Erythroblast (primary cell): ENCODE data around the gene RBM10.
A peak's percentile ranks its signal among the peaks of the same experiment; 100 is the strongest.

Experiments used
- DNase-seq, 2 experiments: peaks; one replicate each; lab custom pipeline; 2025; lab: John Stamatoyannopoulos, UW
- GATA1 ChIP-seq: IDR thresholded peaks from 2 replicates; pipeline ENCODE4 v1.6.1; 2011; ENCODE audit warnings: low read depth, mild to moderate bottlenecking, control low read depth, low read length, moderate library complexity
- POLR2A ChIP-seq: IDR thresholded peaks from 2 replicates; pipeline ENCODE4 v1.6.1; 2011; ENCODE audit warnings: mild to moderate bottlenecking, low read length

Gene RBM10

GRCh38 chrX:47177079-47177478, 32.1 kb downstream of the RBM10 start:
- no peak for TF ChIP-seq GATA1
- no peak for TF ChIP-seq POLR2A
- DNase-seq: no peak

- no peak for DNase-seq
Measured at GRCh38 chrX:47178337-47178736, 33.3 kb downstream of the RBM10 start.

DNA sequence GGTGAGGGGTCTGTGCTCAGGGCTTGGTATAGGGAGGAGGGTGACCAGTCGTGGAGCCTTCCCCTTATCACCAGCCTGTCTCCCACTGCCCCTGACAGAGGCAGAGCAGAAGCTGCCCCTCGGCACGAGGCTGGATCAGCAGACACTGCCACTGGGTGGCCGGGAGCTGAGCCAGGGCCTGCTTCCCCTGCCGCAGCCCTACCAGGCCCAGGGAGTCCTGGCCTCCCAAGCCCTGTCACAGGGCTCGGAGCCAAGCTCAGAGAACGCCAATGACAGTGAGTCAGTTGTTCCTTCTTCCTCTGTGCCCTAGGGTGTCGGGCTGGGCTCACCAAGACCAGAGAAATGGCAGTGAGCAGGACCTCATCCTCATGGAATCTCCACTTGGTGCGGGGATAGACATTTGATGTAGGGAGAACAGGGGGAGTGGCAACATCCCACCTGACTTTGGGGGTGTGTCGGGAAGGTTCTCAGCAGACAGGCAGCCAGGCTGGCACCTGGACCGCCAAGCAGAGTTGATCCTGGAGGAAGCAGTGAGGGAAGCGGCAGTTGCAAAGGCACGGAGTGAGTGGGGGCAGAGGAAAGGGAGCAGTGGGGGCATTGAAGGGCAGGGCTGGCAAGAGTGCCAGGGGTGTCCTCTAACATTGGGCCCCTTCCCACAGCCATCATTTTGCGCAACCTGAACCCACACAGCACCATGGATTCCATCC, 34.4 kb downstream of the RBM10 start:
- no peak for DNase-seq
- TF ChIP-seq GATA1: no peak
- TF ChIP-seq POLR2A: no peak

More at GRCh38 chrX:47178337-47178736, 33.3 kb downstream of the RBM10 start:
- TF ChIP-seq POLR2A: no peak
- TF ChIP-seq GATA1: no peak

DNA sequence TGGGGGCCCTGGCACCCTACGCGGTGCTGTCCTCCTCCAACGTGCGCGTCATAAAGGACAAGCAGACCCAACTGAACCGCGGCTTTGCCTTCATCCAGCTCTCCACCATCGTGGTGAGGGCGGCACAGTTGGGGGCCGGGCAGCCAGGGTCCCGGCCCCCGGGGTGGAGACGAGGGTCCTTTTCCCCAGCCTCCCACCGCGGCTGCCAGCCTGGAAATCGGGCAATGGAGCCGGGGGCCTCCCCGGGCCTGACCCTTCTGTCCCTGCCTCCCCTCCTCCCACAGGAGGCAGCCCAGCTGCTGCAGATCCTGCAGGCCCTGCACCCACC, 34.9 kb downstream of the RBM10 start:
- DNase-seq: no peak
- TF ChIP-seq POLR2A (no peak), GATA1 (no peak)

DNA sequence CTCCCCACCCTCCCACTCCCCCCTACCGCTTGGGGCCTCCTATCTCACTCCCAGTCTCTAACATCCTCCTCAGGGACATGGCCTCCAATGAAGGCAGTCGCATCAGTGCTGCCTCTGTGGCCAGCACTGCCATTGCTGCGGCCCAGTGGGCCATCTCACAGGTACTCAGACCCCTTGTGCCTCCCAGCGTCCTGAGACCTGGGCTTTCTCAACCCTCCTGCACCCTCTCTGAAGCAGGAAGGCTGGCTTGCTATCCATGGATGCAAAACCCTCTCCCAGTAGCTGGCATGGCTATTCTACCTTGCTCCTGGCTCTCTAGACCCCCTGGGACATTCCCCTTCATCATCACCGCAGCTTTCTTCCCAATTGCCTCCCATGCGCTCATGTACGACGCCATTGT, 35.3 kb downstream of the RBM10 start:
- TF ChIP-seq POLR2A: no peak
- no peak for TF ChIP-seq GATA1
- DNase-seq: no peak

DNA sequence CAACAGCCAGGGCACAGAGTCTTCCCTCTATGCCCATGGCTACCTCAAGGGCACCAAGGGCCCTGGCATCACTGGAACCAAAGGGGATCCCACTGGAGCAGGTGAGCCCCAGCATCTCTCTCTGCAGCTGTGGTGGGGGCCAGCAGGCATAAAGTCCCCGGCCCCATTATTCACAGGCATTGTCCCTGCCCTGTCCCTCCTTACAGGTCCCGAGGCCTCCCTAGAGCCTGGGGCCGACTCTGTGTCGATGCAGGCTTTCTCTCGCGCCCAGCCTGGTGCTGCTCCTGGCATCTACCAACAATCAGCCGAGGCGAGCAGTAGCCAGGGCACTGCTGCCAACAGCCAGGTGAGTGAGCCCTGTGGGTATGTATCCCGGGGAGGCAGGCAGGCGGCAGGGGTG, 36.3 kb downstream of the RBM10 start:
- DNase-seq: no peak
- TF ChIP-seq GATA1 (no peak), POLR2A (no peak)

DNA sequence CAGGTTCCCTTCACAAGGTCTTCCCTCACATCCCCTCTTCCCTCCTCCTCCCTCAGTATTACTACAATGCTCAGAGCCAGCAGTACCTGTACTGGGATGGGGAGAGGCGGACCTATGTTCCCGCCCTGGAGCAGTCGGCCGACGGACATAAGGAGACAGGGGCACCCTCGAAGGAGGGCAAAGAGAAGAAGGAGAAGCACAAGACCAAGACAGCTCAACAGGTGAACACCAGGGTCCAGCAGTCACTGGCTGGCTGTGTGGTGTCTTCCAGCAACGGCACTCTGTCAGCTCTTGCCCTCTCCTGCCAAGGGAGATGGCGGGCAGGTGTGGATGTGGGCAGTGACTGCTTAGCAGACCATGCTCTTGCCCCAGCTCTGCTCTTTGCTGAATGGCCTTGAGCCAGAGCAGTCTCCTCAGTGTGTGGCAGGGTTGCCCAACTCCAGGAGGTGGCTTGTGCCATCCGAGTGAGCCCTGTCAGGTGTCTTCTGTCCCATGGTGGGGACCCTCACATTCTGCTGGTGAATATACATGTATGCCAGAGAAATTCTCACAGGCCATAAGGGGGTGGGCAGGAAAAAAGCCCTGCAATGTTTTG, 37.2 kb downstream of the RBM10 start:
- TF ChIP-seq POLR2A (no peak), GATA1 (no peak)

GRCh38 chrX:47184486-47184885, 39.5 kb downstream of the RBM10 start:
- no peak for TF ChIP-seq GATA1
- no peak for TF ChIP-seq POLR2A
- no peak for DNase-seq

More for the DNA sequence above, 37.2 kb downstream of the RBM10 start:
- DNase-seq: no peak

DNA sequence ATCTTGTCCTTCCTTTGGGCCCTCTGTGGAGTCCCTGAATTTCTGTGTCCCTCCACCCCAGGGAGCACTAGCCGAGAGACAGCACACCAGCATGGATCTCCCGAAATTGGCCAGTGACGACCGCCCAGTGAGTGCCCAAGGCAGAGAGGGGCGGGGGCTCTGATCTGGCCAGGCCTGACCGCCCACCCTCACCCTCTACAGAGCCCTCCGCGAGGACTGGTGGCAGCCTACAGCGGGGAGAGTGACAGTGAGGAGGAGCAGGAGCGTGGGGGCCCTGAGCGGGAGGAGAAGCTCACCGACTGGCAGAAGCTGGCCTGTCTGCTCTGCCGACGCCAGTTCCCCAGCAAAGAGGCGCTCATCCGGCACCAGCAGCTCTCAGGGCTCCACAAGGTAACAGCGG, 40.2 kb downstream of the RBM10 start:
- DNase-seq: no peak
- TF ChIP-seq GATA1 (no peak), POLR2A (no peak)

DNA sequence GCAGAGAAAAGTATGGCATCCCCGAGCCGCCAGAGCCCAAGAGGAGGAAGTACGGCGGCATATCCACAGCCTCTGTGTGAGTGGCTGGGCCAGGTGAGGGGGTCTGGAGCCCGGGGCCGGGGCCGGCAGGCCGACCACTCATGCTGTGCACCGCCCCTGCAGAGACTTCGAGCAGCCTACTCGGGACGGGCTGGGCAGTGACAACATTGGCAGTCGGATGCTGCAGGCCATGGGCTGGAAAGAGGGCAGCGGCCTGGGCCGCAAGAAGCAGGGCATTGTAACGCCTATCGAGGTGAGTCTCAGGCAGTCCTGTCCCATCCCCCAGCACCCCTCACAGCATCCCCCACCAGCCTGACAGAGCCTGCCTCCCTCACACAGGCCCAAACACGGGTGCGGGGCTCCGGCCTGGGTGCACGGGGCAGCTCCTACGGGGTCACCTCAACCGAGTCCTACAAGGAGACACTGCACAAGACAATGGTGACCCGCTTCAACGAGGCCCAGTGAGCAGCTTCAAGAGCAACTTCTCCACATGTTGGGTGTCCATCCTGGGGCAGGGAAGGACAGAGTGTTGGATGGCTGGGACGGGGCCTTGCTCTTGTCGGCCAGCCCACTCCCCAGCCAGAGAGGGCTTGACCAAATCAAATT, 41.2 kb downstream of the RBM10 start:
- DNase-seq: no peak
- TF ChIP-seq POLR2A (no peak), GATA1 (no peak)

DNA sequence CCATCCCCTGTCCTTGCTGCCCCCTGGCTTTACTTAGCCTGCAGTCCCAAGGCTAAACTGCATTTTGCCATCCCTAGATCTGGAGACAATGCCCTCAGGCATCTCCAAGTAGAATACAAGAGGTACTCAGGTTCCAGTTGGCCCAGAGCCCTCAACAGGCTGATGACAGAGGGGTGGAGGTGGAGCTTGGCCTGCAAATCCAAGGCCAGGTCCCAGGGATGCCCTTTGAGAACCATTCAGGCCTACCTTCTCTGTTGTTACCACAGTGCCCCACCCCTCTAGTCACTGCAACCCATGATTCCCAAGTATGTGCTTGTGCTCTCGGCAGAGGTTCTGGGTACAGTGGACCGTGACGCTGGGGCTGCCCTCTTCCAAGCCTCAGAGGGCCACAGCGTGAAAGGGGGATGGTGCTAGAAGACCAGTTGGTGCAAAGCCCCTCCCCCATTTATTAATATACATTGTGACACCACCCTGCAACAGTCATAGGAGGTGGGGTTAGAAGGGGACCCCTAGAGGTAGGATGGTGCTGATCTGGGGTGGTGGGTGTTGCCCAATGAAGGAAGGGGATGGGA, 42.2 kb downstream of the RBM10 start:
- DNase-seq: no peak
- TF ChIP-seq GATA1 (no peak), POLR2A (no peak)

GRCh38 chrX:47189906-47190305, 44.9 kb downstream of the RBM10 start:
- TF ChIP-seq GATA1: no peak
- TF ChIP-seq POLR2A: no peak
- DNase-seq: peak in 1 of 2 experiments; percentile 2

DNA sequence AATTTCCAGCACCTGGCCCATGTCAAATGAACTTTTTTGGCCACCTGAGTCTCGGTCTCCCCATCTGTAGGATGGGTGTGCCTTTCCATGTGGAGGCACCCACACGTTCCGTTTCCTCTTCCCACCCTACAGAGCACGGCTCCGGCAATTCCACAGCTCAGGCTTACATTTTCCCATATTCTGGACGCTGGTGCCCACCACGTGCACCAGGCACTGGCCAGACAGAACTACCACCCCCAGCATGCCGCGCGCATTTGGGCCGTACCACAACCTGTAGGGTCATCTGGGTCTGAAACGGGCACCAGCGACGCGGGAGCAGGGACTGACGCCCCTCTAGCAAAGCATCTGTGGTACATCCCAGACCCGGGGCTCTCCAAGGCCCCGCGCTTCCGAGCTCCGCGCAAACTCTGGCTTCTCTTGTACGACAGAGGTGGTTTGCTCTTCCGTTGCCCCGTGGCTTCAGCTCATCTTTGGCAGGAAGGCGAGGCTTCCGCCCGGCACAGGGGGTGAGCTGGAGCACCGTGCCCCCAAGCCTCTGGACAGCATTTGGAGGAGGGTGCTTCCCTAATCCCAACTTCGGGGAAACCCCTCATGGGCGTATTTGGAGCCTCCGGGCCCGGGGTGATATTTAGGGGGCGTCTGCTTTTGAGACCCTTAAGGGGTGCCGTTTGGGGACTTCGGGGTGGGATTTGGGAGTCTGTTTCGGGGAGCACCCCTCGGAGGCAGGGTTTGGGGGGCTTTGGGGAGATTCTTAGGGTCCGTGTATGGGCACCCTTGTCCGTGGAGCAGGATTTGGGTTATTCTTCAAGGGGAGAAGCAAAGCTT, 45.6 kb downstream of the RBM10 start:
- DNase-seq: peak; percentile 90 to 94
- no peak for TF ChIP-seq GATA1
- peak; percentile 57 for TF ChIP-seq POLR2A
